NCI-H748 (cell line): ENCODE data around the gene PCDHB11.
"Not testable (repeated sequence)": the region's sequence is repeated elsewhere in the genome, so short reads cannot be mapped to it uniquely, and the experiment has no call there.

Source experiments
- DNase-seq: peaks from one replicate; lab custom pipeline; 2025; ENCODE audit not compliant: unreplicated experiment; lab: John Stamatoyannopoulos, UW

PCDHB11 gene

DNA sequence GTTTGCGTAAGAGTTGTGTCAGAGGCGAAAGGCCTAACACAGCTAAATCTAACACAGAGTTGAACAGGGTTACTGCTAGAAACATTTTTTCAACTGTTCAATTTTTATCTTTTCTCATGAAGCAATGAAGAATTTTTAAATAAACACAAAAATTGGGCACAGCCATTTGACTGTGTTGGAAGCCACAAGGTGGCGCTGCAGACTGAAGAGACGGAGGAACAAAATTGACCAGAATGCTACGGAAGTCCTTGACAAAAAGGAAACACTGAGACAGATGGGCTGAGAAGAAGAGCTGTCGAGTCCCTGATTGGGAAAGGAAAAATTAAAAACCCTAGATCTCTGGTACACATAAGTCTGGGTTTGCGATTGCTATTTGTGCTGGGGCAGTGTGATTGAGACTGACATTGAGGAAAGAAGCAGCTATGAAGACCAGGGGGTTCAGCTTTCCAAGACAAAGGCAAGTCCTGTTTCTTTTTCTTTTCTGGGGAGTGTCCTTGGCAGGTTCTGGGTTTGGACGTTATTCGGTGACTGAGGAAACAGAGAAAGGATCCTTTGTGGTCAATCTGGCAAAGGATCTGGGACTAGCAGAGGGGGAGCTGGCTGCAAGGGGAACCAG is 12.4 kb upstream of the PCDHB11 start, which contains the start of gene PCDHB9:
TSS of gene PCDHB9 (plus strand) at position 265 of the 616 bp plus-strand sequence. CDS start at position 423, 158 bp downstream.
- peak; percentile 83 for DNase-seq

DNA sequence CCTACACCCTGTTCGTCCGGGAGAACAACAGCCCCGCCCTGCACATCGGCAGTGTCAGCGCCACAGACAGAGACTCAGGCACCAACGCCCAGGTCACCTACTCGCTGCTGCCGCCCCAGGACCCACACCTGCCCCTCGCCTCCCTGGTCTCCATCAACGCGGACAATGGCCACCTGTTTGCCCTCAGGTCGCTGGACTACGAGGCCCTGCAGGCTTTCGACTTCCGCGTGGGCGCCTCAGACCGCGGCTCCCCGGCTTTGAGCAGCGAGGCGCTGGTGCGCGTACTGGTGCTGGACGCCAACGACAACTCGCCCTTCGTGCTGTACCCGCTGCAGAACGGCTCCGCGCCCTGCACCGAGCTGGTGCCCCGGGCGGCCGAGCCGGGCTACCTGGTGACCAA is 10.7 kb upstream of the PCDHB11 start:
- not testable (repeated sequence) for DNase-seq

DNA sequence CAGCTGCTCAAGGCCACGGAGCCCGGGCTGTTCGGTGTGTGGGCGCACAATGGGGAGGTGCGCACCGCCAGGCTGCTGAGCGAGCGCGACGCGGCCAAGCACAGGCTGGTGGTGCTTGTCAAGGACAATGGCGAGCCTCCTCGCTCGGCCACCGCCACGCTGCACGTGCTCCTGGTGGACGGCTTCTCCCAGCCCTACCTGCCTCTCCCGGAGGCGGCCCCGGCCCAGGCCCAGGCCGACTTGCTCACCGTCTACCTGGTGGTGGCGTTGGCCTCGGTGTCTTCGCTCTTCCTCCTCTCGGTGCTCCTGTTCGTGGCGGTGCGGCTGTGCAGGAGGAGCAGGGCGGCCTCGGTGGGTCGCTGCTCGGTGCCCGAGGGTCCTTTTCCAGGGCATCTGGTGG is 10.3 kb upstream of the PCDHB11 start:
- not testable (repeated sequence) for DNase-seq

DNA sequence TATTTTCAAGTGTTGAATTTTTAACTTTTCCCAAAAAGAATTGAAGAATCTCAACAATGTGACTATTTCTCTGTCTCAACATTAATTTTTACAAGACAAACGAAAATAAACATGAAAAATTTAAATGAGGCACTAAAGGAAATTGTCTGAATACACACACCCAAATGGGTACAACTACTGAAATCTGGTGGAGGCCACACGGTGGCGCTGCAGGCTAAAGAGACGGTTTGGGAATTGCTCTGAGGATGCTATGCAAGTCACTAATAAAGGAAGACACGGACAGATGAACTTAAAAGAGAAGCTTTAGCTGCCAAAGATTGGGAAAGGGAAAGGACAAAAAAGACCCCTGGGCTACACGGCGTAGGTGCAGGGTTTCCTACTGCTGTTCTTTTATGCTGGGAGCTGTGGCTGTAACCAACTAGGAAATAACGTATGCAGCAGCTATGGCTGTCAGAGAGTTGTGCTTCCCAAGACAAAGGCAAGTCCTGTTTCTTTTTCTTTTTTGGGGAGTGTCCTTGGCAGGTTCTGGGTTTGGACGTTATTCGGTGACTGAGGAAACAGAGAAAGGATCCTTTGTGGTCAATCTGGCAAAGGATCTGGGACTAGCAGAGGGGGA is 7.2 kb upstream of the PCDHB11 start, which contains the start of gene PCDHB10:
TSS of gene PCDHB10 (plus strand) at position 244 of the 616 bp plus-strand sequence. CDS start at position 444, 200 bp downstream.
- DNase-seq, result peak; percentile 85

DNA sequence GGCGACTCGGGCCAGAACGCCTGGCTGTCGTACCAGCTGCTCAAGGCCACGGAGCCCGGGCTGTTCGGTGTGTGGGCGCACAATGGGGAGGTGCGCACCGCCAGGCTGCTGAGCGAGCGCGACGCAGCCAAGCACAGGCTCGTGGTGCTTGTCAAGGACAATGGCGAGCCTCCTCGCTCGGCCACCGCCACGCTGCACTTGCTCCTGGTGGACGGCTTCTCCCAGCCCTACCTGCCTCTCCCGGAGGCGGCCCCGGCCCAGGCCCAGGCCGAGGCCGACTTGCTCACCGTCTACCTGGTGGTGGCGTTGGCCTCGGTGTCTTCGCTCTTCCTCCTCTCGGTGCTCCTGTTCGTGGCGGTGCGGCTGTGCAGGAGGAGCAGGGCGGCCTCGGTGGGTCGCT is 5.1 kb upstream of the PCDHB11 start:
- not testable (repeated sequence) for DNase-seq

DNA sequence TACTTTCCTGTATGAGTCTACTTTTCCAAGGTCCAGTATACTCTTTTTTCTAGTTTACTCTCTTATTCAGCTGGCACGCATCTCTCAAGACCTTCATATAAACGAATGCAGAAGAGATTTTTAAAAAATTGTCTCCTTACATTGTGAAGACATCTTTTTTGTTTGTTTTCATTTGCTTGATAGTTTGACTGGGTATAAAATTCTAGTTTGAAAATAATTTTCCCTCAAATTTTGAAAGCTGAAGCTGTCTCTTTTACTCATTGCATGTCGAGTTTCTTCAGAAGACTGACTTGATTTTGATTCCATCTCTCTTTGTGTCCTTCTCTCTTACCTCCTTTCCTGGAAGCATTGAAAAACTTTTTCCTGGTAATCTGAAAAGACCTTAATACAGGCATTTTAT is 3.1 kb upstream of the PCDHB11 start:
- DNase-seq, result no peak

DNA sequence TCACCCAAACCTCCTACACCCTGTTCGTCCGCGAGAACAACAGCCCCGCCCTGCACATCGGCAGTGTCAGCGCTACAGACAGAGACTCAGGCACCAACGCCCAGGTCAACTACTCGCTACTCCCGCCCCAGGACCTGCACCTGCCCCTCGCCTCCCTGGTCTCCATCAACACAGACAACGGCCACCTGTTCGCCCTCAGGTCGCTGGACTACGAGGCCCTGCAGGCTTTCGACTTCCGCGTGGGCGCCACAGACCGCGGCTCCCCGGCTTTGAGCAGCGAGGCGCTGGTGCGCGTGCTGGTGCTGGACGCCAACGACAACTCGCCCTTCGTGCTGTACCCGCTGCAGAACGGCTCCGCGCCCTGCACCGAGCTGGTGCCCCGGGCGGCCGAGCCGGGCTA is 1.7 kb downstream of the PCDHB11 start:
- DNase-seq, result not testable (repeated sequence)

DNA sequence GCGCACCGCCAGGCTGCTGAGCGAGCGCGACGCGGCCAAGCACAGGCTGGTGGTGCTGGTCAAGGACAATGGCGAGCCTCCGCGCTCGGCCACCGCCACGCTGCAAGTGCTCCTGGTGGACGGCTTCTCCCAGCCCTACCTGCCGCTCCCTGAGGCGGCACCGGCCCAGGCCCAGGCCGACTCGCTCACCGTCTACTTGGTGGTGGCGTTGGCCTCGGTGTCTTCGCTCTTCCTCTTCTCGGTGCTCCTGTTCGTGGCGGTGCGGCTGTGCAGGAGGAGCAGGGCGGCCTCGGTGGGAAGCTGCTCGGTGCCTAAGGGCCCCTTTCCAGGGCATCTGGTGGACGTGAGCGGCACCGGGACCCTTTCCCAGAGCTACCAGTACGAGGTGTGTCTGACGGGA is 2.2 kb downstream of the PCDHB11 start:
- not testable (repeated sequence) for DNase-seq

DNA sequence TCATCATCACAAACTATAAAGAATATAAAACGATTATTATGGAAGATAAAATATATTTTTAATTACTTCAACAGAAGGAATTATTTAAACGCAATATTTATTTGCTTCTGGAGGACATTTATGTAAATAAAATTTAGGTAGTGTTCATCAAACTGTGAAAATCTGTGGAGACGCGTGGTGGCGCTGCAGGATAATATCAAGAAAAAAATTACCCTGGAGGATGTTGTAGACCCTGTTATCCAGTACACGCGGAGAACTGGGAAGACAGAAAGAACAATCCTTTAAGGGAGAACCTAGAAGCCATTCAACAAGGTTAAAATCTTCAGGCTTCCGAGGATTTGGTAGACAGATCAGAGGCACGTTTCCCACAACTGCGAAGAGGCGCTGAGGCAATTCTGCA is 9.1 kb downstream of the PCDHB11 start, which contains the start of gene PCDHB12:
TSS of gene PCDHB12 (plus strand) at position 242 of the 400 bp plus-strand sequence. CDS start 189 bp downstream, outside the sequence.
- peak; percentile 87 for DNase-seq

DNA sequence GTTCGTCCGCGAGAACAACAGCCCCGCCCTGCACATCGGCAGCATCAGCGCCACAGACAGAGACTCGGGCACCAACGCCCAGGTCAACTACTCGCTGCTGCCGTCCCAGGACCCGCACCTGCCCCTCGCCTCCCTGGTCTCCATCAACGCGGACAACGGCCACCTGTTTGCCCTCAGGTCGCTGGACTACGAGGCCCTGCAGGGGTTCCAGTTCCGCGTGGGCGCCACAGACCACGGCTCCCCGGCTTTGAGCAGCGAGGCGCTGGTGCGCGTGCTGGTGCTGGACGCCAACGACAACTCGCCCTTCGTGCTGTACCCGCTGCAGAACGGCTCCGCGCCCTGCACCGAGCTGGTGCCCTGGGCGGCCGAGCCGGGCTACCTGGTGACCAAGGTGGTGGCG is 10.9 kb downstream of the PCDHB11 start:
- DNase-seq, result not testable (repeated sequence)

DNA sequence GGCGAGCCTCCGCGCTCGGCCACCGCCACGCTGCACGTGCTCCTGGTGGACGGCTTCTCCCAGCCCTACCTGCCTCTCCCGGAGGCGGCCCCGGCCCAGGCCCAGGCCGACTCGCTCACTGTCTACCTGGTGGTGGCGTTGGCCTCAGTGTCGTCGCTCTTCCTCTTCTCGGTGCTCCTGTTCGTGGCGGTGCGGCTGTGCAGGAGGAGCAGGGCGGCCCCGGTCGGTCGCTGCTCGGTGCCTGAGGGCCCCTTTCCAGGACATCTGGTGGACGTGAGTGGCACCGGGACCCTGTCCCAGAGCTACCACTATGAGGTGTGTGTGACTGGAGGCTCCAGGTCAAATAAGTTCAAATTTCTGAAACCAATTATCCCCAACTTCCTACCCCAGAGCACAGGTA is 11.4 kb downstream of the PCDHB11 start:
- DNase-seq, result not testable (repeated sequence)

DNA sequence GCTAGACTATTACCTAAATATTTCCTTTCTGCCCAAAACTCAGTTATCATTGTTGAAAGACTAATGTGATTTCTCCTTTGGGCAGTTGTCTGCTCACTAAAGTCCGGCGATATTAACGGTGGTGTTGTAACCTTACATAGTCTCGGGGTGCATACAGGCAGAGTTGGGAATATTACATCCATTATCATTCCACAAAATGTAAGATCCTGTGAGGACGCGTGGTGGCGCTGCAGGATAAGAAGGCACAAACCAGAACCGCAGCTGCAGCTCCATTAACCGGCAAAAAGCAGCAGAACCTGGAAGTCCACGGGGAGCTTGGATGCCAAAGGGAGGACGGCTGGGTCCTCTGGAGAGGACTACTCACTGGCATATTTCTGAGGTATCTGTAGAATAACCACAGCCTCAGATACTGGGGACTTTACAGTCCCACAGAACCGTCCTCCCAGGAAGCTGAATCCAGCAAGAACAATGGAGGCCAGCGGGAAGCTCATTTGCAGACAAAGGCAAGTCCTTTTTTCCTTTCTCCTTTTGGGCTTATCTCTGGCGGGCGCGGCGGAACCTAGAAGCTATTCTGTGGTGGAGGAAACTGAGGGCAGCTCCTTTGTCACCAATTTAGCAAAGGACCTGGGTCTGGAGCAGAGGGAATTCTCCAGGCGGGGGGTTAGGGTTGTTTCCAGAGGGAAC is 14.4 kb downstream of the PCDHB11 start, which contains the start of gene PCDHB13:
TSS of gene PCDHB13 (plus strand) at position 264 of the 684 bp plus-strand sequence. CDS start at position 469, 205 bp downstream.
- DNase-seq, result peak; percentile 72

DNA sequence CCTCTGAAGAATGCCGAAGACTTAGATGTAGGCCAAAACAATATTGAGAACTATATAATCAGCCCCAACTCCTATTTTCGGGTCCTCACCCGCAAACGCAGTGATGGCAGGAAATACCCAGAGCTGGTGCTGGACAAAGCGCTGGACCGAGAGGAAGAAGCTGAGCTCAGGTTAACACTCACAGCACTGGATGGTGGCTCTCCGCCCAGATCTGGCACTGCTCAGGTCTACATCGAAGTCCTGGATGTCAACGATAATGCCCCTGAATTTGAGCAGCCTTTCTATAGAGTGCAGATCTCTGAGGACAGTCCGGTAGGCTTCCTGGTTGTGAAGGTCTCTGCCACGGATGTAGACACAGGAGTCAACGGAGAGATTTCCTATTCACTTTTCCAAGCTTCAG is 15.2 kb downstream of the PCDHB11 start:
- not testable (repeated sequence) for DNase-seq

DNA sequence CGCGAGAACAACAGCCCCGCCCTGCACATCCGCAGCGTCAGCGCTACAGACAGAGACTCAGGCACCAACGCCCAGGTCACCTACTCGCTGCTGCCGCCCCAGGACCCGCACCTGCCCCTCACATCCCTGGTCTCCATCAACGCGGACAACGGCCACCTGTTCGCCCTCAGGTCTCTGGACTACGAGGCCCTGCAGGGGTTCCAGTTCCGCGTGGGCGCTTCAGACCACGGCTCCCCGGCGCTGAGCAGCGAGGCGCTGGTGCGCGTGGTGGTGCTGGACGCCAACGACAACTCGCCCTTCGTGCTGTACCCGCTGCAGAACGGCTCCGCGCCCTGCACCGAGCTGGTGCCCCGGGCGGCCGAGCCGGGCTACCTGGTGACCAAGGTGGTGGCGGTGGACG is 16.1 kb downstream of the PCDHB11 start:
- not testable (repeated sequence) for DNase-seq

DNA sequence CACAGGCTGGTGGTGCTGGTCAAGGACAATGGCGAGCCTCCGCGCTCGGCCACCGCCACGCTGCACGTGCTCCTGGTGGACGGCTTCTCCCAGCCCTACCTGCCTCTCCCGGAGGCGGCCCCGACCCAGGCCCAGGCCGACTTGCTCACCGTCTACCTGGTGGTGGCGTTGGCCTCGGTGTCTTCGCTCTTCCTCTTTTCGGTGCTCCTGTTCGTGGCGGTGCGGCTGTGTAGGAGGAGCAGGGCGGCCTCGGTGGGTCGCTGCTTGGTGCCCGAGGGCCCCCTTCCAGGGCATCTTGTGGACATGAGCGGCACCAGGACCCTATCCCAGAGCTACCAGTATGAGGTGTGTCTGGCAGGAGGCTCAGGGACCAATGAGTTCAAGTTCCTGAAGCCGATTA is 16.6 kb downstream of the PCDHB11 start:
- DNase-seq, result not testable (repeated sequence)

DNA sequence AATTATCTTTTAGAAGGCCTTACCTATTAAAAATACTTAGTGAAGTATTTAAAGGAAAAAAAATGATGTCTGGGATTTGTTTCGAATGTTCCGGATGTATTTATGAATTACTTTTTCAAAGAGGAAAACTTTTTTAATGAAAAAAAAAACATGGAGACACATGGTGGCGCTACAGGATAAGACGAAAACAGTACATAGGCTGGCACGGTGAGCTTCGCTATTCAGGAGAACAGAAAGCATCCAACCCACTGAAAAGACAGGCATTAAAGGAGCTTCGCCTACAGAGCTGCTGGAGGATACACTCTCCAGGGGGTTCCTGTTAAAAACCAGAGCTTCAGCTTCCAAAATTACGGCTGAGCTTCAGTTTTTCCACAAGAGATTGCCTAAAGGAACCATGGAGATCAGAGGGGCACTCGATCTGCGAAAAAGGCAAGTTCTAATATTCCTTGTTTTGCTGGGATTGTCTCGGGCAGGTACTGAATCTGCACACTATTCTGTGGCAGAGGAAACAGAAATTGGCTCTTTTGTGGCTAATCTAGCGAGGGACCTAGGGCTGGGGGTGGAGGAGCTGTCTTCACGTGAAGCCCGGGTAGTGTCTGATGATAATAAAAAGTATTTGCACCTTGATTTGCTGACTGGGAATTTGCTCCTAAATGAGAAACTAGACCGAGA is 23.8 kb downstream of the PCDHB11 start, which contains the start of gene PCDHB14:
TSS of gene PCDHB14 (plus strand) at position 232 of the 672 bp plus-strand sequence. CDS start at position 395, 163 bp downstream.
- DNase-seq, result peak; percentile 86

DNA sequence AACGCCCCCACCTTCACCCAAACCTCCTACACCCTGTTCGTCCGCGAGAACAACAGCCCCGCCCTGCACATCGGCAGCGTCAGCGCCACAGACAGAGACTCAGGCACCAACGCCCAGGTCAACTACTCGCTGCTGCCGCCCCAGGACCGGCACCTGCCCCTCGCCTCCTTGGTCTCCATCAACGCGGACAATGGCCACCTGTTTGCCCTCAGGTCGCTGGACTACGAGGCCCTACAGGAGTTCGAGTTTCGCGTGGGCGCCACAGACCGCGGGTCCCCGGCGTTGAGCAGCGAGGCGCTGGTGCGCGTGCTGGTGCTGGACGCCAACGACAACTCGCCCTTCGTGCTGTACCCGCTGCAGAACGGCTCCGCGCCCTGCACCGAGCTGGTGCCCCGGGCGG is 25.4 kb downstream of the PCDHB11 start:
- DNase-seq, result not testable (repeated sequence)

DNA sequence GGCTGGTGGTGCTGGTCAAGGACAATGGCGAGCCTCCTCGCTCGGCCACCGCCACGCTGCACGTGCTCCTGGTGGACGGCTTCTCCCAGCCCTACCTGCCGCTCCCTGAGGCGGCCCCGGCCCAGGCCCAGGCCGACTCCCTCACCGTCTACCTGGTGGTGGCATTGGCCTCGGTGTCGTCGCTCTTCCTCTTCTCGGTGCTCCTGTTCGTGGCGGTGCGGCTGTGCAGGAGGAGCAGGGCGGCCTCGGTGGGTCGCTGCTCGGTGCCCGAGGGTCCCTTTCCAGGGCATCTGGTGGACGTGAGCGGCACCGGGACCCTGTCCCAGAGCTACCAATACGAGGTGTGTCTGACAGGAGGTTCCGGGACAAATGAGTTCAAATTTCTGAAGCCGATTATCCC is 26.0 kb downstream of the PCDHB11 start:
- DNase-seq, result not testable (repeated sequence)

DNA sequence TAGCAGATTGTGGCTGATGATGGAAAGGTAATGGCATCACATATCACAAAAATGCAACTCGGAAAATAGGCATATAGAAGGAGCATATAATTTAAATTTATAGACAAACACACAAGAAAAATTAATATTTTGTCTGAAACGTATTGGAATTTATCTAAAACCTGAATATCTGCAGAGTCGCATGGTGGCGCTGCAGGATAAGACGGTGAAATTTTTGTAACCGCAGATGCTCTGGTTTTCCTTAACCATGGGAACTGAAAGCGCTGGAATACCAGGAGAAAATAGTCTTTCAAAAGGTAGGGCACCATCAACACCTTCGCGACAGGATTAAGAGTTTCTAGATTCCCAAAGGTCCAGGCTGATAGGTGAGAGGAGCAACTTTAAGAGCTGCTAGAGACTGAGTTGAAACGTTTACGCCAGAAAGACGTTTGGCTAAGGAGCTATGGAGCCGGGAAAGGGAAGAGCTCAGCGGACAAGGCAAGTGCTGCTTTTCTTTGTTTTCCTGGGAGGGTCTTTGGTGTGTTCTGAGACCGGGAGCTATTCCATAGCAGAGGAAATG is 34.8 kb downstream of the PCDHB11 start:
- peak; percentile 85 for DNase-seq

DNA sequence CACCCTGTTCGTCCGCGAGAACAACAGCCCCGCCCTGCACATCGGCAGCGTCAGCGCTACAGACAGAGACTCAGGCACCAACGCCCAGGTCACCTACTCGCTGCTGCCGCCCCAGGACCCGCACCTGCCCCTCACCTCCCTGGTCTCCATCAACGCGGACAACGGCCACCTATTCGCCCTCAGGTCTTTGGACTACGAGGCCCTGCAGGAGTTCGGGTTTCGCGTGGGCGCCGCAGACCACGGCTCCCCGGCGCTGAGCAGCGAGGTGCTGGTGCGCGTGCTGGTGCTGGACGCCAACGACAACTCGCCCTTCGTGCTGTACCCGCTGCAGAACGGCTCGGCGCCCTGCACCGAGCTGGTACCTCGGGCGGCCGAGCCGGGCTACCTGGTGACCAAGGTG is 36.5 kb downstream of the PCDHB11 start:
- DNase-seq, result not testable (repeated sequence)
